Measurements from ENCODE around the gene MROH9.
A peak's percentile ranks its signal among the peaks of the same experiment; 100 is the strongest.

The MROH9 gene

GRCh38 chr1:170967042-170967910, 31.9 kb downstream of the MROH9 start:
- no peak for DNase-seq

- DNase-seq, result no peak
These were observed 34.9 kb downstream of the MROH9 start for GRCh38 chr1:170970256-170970655.

GRCh38 chr1:170978371-170978910, 43.1 kb downstream of the MROH9 start:
- DNase-seq, result no peak

- DNase-seq, result no peak
These were observed 50.1 kb downstream of the MROH9 start for GRCh38 chr1:170985406-170985805.

- no peak for DNase-seq
These were observed 51.6 kb downstream of the MROH9 start for GRCh38 chr1:170986901-170987300.

GRCh38 chr1:170987424-170987823, 52.1 kb downstream of the MROH9 start:
- DNase-seq, result no peak

GRCh38 chr1:170993151-170993550, 57.8 kb downstream of the MROH9 start:
- DNase-seq, result no peak

DNA sequence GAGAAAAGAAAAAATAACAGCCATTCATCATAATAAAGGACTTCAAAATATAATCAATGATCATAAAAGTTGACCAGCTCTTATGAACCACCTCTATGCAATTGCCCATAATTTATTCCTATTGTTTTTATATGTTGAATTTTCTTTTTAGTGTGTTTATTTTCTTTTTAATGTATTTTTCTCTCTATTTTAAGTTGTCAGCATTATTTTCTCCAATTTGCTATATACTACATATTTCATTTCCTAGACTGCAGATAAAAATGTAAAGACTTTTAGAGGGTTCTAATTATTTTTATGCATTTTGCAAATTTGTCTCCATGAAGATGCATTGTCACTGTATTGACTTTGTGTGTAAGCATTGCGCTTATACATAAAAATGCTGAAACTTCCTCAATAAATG, 58.4 kb downstream of the MROH9 start:
- DNase-seq, result no peak

DNA sequence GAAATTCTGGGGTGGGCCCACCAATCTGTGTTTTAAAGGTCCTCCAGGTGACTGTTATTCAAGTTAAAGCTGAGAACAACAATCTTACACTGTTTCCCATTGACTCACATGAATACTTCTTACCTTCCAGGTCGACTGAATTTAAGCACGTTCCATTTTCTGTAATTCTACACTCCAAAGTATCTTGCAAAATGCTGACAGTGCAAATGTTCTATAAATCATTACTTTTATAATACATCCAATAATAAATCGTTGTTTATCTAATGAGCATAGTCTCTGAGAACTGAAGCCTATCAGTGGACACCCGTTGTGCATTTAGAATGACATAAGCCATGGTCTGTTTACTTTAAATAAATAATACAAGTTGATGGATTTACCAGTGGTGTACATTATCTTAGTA, 79.5 kb downstream of the MROH9 start:
- DNase-seq, result no peak

GRCh38 chr1:171017426-171017825, 82.1 kb downstream of the MROH9 start:
- DNase-seq, result no peak

- no peak for DNase-seq
These were observed 84.6 kb downstream of the MROH9 start for GRCh38 chr1:171019971-171020370.

DNA sequence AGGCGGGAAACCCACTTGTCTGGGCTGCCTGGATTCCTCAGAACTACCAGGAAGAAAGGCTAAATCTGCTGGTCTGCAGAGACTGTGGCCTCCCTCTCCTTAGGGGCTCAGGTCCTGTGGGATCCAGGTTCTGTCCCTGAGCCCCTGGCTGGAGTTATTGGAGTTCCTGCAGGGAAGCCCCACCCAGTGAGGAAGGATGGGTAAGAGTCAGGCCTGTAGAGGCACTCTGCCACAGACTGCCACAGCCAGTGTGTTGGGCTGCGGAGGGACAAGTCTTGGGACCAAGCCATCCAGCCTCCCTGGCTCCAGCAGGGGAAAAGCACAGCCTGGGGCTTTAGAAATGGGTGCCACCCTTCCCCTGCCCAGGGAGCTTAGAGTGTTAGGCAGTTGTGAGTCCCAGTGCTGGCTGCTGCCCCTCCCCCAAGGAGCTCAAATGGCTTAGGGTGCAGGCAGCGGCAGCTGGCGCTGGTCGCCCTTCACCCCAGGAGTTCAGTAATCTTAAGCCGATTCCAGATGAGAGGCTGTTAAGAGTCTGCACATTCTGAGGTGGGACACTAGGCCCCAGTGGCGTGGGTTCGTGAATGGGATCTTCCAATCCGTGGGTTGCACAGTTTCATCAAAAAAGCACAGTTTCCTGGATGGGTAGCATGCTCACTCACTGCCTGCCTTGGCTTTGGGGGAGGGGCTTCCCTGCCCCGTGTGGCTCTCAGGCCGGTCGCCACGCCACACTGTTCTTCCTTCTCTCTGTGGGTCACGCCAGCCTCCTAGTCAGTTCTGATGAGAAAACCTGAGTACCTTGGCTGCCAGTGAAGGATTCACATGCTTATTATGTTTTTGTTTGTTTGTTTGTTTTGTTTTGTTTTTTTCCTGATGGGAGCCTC, 97.7 kb downstream of the MROH9 start:
- DNase-seq, result no peak

- DNase-seq, result no peak
These were observed 102.3 kb downstream of the MROH9 start for GRCh38 chr1:171037626-171038025.

DNA sequence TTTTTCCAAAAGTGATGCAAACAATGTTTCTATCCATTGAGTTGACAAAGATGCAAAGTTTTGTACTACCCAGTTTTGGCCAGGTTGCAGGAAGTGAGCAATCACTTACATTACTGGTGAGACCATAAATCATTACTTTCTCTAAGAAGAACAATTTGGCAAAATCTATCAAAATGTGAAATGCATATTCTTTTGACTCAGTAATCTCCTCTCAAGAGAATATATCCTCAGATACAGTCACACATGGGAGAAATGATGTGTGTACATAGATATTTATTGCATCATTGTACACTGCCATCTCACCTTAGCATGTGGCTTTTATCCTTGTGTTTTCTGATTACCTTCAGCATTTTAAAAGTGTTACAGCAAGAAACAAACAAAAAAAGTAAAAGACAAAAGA, 103.0 kb downstream of the MROH9 start:
- DNase-seq, result no peak

DNA sequence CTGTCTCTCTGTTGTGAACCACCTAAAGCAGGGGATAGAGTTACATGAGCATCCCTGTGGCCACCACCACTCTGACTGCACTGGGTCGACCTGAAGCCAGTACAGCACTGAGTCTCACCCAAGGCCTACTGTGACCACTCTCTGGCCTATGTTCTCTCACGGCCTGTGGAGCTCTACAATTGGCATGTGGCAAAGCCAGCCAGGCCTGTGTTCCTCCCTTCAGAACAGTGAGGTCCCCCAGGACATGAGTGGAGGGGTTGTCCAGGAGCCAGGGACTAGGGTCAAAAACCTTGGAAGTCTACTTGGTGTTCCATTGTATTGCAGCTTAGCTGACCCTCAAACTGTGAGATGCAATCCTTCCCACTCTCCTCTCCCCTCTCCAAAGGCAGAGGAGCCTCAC, 112.7 kb downstream of the MROH9 start:
- no peak for DNase-seq

- no peak for DNase-seq
These were observed 117.6 kb downstream of the MROH9 start for GRCh38 chr1:171052977-171053376.

GRCh38 chr1:171055966-171056643, 120.8 kb downstream of the MROH9 start:
- no peak for DNase-seq

DNA sequence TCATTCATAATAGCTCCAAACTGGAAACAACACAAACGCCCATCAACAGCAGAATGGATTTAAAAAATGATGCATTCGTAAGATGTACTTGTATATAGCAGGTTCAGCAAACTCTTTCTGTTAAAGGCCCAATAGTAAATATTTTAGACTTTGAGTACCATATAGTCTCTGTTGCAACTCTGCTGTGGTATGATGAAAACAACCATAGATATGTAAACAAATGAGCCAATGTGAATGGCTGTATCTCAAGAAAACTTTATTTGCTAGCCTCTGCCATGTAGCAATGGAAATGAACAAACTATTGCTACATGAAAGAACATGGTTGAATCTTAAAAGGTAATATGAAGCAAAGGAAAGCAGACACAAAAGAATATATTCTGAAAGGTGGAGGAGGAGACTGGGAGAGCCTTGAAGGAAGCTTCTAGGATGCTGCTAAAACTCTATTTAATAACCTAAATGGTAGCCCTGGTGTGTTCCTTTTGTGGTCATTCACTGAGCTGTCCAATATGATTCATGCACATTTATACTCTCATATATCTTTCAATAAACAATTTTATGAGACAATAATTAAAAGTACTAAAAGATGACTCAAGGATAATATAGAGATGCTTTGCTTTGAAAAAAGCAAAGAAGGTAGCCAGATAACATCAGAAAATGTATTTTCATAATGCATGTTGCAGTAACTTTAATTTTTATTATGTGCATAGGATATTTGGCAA, 126.2 kb downstream of the MROH9 start:
- DNase-seq, result no peak

GRCh38 chr1:171062902-171063301, 127.6 kb downstream of the MROH9 start:
- DNase-seq, result no peak

- no peak for DNase-seq
These were observed 139.7 kb downstream of the MROH9 start for GRCh38 chr1:171075041-171075440.

DNA sequence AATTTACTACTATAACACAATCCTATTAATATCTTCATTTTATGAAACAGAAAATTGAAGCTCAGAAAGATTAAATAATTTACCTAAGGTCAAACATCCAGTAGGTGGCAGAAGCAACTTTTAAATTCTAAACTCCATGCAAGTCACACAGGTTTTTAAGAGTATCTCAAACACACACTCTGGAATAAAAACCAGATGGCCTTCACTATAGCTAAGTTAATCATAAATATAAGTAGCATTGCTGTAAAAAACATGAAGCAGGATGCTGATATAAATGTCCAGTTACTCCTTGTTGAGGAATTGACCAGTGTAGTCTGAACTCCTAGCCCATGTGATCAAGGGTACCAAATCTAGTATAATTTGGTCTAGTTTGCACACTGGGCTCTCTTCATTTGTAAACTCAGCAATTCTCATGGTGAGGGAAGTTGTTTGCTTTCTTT, 146.0 kb downstream of the MROH9 start:
- DNase-seq, result no peak

DNA sequence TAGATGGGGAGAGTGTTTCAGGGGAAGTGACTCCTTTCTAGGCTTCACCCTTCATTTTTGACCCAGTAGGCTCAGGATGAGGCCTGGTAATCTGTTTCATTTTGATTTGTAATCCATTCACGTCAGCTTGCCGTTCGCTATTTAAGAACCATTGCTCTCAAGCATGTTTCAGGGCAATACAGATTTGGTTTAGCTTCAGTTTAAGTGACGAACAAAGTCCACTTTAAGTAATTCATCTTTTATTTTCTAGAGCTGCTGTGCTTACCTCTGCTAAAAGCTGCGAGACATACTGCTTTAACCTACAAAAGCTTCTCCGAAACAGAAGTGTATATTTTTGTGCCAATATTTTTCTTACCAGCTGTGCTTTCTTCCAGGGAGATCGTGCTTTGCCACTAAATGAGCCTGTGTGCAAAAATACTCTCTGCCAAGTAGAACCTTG, 146.4 kb downstream of the MROH9 start:
- DNase-seq, result peak in 3 of 14 donors; percentile 2 to 12 (median 3)

Data from C1 segment of cervical spinal cord (tissue), 14 donors.